Kidney (tissue), 14 donors: Measurements from ENCODE around the gene PLEKHG1. TPM values are rescaled to one million over a fixed set of nuclear protein-coding genes. Genes with fewer than 3 reads are reported as not detected.

Experiments used
- DNase-seq, 5 donors: peaks; one replicate each; pipeline ENCODE4 v3.0.0-alpha.2; 2013 to 2020
- FAIRE-seq: peaks from 2 replicates; lab custom pipeline; 2012; peaks lifted over from hg19 to GRCh38; lab: Jason Lieb, UNC
- H3K27ac ChIP-seq, 2 donors: one replicate each; pipeline ENCODE4 v1.7.0; 2013; ENCODE audit warnings: low read depth in 2 of 2, low read length in 2 of 2, inconsistent platforms in 1 of 2
- H3K27me3 ChIP-seq: one replicate; pipeline ENCODE4 v1.7.1; 2013; ENCODE audit warnings: low read length, inconsistent platforms; ENCODE audit not compliant: control insufficient read depth, insufficient read depth
- H3K36me3 ChIP-seq, 3 donors: one replicate each; pipeline versions ENCODE4 v1.7.0 to v1.7.1; 2013; ENCODE audit warnings: low read length in 3 of 3, control low read depth in 1 of 3, inconsistent platforms in 1 of 3; ENCODE audit not compliant: insufficient read depth in 3 of 3, control insufficient read depth in 2 of 3
- H3K4me1 ChIP-seq, 3 donors: one replicate each; pipeline versions ENCODE4 v1.7.0 to v1.7.1; 2013; ENCODE audit warnings: low read length in 3 of 3, inconsistent platforms in 1 of 3, low read depth in 1 of 3; ENCODE audit not compliant: control insufficient read depth in 2 of 3, insufficient read depth in 2 of 3
- H3K4me3 ChIP-seq, 3 donors: one replicate each; pipeline versions ENCODE4 v1.7.0 to v1.8.1; 2013; ENCODE audit warnings: low read length in 3 of 3, control low read depth in 1 of 3, inconsistent platforms in 1 of 3
- H3K9ac ChIP-seq, 3 donors: one replicate each; pipeline versions ENCODE4 v1.7.0 to v1.7.1; 2013; ENCODE audit warnings: low read length in 3 of 3, control low read depth in 1 of 3, inconsistent platforms in 1 of 3
- H3K9me3 ChIP-seq, 3 donors: one replicate each; pipeline versions ENCODE4 v1.7.0 to v1.7.1; 2013; ENCODE audit warnings: low read length in 3 of 3, control low read depth in 1 of 3, inconsistent platforms in 1 of 3; ENCODE audit not compliant: control insufficient read depth in 2 of 3, insufficient read depth in 1 of 3
- intact Hi-C: fragments of 100-400 bp; cut with DNase I; formaldehyde crosslinking; loops from one replicate; pipeline ENCODE4 v1.11.1; 2022
- polyA plus RNA-seq: library from polyadenylated mRNA; stranded (reverse); fragments of 350-450 nt; fragmentation: Illumina TruSeq; extraction: RNeasy Lipid Tissue Mini Kit (QIAGEN cat#74804); gene quantifications from one replicate; pipeline ENCODE4 v1.2.3, GENCODE V29; 2014; ENCODE audit warnings: low read depth, low replicate concordance; ENCODE audit not compliant: insufficient read depth
- total RNA-seq: library from RNA; stranded (reverse); fragmentation: NEBNext Ultra II Directional; extraction: Animal tissue kit (Norgen Biotek cat#: 25700); gene quantifications from one replicate; pipeline ENCODE4 v1.2.1, GENCODE V29; 2021
- TF ChIP-seq, protein P1 (sequence below): IDR thresholded peaks from 3 replicates; pipeline ENCODE4 v1.5.1; 2012; ENCODE audit warnings: mild to moderate bottlenecking, moderate library complexity, borderline replicate concordance; ENCODE audit not compliant: insufficient read depth; ENCODE audit errors: extremely low read depth
- donor health status: control.
- donor health status: control.
- donor health status: control.
- donor health status: control.
- donor health status: control.
- donor health status: DM: yes; HTN: yes; CAD: no.
- donor health status: Normal renal cell carcinoma (clear cell type).

Gene PLEKHG1
- total and polyA plus RNA-seq, 2 donors from 2014 or later = 2.8 to 58.7 TPM

DNA sequence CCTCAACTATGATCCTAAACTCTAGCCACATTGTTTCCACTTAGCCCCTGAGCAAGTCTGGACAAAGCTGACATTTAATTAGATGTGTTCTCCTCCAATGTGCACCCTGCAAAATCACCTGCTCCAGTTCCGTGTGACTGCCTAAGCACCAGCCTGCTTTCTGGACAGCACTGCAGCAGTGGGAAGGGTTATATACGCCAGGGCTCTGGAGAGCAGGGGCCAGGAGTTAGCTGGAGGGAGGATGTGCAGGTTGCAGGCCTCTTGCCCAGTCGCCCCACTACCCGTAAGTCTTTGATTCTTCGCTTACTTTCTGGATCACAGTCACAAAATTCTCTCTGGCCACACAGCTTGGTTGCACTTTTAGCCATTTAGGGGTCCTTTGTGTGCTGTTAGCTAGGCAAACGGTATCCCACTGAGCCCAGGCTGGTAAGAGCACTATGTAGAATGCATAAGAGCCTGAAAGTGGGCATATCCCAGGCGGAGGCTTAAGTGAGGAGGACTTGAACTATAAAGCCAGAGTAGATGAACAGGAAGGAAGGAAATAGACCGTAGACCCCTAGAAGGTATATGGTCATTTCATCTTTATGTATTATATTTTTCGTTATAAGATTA is 10.7 kb upstream of the PLEKHG1 start:
- H3K36me3 ChIP-seq = no peaks in the 10 kb centered on the region
- DNase-seq (peak in 1 of 5 donors; percentile 50), FAIRE-seq (no peak)
- no peak overlapping the region for H3K9ac ChIP-seq
- no peaks in the 10 kb centered on the region for H3K9me3 ChIP-seq
- no peak overlapping the region for H3K27ac ChIP-seq
- no peaks in the 10 kb centered on the region for H3K27me3 ChIP-seq
- TF ChIP-seq, protein P1, sequence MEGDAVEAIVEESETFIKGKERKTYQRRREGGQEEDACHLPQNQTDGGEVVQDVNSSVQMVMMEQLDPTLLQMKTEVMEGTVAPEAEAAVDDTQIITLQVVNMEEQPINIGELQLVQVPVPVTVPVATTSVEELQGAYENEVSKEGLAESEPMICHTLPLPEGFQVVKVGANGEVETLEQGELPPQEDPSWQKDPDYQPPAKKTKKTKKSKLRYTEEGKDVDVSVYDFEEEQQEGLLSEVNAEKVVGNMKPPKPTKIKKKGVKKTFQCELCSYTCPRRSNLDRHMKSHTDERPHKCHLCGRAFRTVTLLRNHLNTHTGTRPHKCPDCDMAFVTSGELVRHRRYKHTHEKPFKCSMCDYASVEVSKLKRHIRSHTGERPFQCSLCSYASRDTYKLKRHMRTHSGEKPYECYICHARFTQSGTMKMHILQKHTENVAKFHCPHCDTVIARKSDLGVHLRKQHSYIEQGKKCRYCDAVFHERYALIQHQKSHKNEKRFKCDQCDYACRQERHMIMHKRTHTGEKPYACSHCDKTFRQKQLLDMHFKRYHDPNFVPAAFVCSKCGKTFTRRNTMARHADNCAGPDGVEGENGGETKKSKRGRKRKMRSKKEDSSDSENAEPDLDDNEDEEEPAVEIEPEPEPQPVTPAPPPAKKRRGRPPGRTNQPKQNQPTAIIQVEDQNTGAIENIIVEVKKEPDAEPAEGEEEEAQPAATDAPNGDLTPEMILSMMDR = no peak
- peaks cover 0 to 3% (median 0%) of the 10 kb centered on the region in 3 donors for H3K4me1 ChIP-seq
- H3K4me3 ChIP-seq = no peak overlapping the region
- intact Hi-C loops = no loop called here

DNA sequence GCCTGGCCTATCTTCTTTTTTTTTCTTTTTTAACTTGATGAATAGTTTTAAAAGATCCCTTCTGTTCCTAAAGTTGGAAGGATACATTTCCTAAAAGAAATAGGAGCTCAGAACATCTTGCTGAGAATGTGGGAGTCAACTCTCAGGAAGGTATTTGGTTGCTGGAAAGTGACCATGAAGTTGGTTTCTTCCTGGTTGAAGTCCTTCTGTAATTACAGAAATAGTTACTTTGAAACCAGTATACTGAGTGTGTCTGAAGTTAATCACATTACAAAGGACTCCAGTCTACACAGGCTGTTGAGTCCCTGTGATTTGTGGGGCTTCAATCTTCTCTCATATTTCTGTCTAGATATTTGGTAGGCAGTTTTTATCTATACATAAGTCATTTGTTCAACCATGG is 9.8 kb upstream of the PLEKHG1 start:
- no peaks in the 10 kb centered on the region for H3K36me3 ChIP-seq
- DNase-seq = peak in 2 of 5 donors; percentile 91 to 93

DNA sequence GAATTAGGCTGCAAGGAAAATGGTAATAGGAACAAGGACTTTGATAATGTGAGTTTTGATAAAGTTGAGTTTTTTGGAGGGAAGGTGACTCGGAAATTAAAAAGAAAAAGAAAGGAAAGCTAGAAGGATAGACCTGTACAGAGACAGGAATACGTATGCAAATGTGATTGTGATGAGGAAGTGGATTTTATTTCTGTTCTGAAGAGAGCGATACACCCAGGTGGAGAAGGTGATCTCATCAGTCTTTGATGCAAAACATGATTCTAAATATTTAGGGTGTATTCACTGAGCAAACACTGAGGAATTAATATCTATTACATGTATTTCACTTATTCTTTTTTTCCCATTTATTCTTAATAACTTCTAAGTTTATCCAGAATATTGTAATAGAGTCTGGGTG is 9.2 kb upstream of the PLEKHG1 start:
- Histone ChIP-seq H3K36me3 (no peaks in the 10 kb centered on the region), H3K27me3 (no peaks in the 10 kb centered on the region), H3K9me3 (no peaks in the 10 kb centered on the region), H3K9ac (no peak overlapping the region), H3K4me3 (no peak overlapping the region), H3K27ac (no peak overlapping the region), H3K4me1 (peaks cover 0 to 3% (median 0%) of the 10 kb centered on the region in 3 donors)
- intact Hi-C loops = no loop called here
- no peak for FAIRE-seq
- DNase-seq = no peak
- TF ChIP-seq, protein P1 = no peak

More for the DNA sequence above, 9.8 kb upstream of the PLEKHG1 start:
- Histone ChIP-seq H3K4me3 (no peak overlapping the region), H3K9ac (no peak overlapping the region), H3K27me3 (no peaks in the 10 kb centered on the region), H3K27ac (no peak overlapping the region), H3K9me3 (no peaks in the 10 kb centered on the region), H3K4me1 (peaks cover 0 to 3% (median 0%) of the 10 kb centered on the region in 3 donors)
- intact Hi-C loops = no loop called here
- no peak for FAIRE-seq
- TF ChIP-seq, protein P1 = no peak
